ENCODE data around the gene DNAI4.

The DNAI4 gene

GRCh38 chr1:66848193-66848592 is 76.5 kb downstream of the DNAI4 start:
- no peak for DNase-seq (ENCODE audit: low read depth, low spot score)
- in situ Hi-C loops (cut with HindIII; ENCODE audit: low sequenced_read_pairs) = no loop called here
- no peak overlapping the region for H3K4me3 ChIP-seq (ENCODE audit: low read depth, low read length)
- no peak for TF ChIP-seq CTCF (IDR thresholded peaks at IDR 0.05; ENCODE audit: low read depth, low read length)

GRCh38 chr1:66840929-66841328 is 83.7 kb downstream of the DNAI4 start:
- DNase-seq (ENCODE audit: low read depth, low spot score) = no peak
- TF ChIP-seq CTCF (IDR thresholded peaks at IDR 0.05; ENCODE audit: low read depth, low read length) = no peak
- H3K4me3 ChIP-seq (ENCODE audit: low read depth, low read length) = no peak overlapping the region
- in situ Hi-C loops (cut with HindIII; ENCODE audit: low sequenced_read_pairs) = no loop called here

- in situ Hi-C loops (cut with HindIII; ENCODE audit: low sequenced_read_pairs) = no loop called here
- H3K4me3 ChIP-seq (ENCODE audit: low read depth, low read length) = no peak overlapping the region
- DNase-seq (ENCODE audit: low read depth, low spot score) = no peak
- no peak for TF ChIP-seq CTCF (IDR thresholded peaks at IDR 0.05; ENCODE audit: low read depth, low read length)
These were observed 89.7 kb downstream of the DNAI4 start for GRCh38 chr1:66834926-66835325.

- TF ChIP-seq CTCF (IDR thresholded peaks at IDR 0.05; ENCODE audit: low read depth, low read length) = no peak
- H3K4me3 ChIP-seq (ENCODE audit: low read depth, low read length) = no peak overlapping the region
- in situ Hi-C loops (cut with HindIII; ENCODE audit: low sequenced_read_pairs) = no loop called here
- DNase-seq (ENCODE audit: low read depth, low spot score) = no peak
These were observed 91.5 kb downstream of the DNAI4 start for GRCh38 chr1:66833112-66833511.

GRCh38 chr1:66831529-66832239 is 93.0 kb downstream of the DNAI4 start:
- no peak for TF ChIP-seq CTCF (IDR thresholded peaks at IDR 0.05; ENCODE audit: low read depth, low read length)
- DNase-seq (ENCODE audit: low read depth, low spot score) = no peak
- in situ Hi-C loops (cut with HindIII; ENCODE audit: low sequenced_read_pairs) = no loop called here
- no peak overlapping the region for H3K4me3 ChIP-seq (ENCODE audit: low read depth, low read length)

DNA sequence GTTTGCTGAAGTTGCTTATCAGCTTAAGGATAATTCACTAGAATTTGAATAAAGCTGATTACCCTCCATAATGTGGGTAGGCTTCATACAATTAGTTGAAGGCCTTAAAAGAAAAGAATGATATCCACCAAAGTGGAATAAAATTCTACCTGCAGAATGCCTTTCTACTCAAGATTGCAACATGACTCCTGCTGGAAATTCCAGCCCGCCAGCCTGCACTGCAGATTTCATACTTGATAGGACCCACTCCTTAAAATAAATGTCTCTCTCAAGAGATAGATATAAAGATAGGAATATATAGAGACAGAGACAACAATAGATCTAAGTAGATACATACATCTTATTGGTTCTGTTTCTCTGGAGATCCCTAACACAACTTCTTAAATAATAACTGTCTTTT is 99.9 kb downstream of the DNAI4 start:
- H3K4me3 ChIP-seq (ENCODE audit: low read depth, low read length) = no peak overlapping the region
- no peak for TF ChIP-seq CTCF (IDR thresholded peaks at IDR 0.05; ENCODE audit: low read depth, low read length)
- in situ Hi-C loops (cut with HindIII; ENCODE audit: low sequenced_read_pairs) = no loop called here
- no peak for DNase-seq (ENCODE audit: low read depth, low spot score)

Measured in astrocyte of the spinal cord (primary cell).